Chondrocyte (in vitro differentiated cells): ENCODE measurements around the gene AP4B1. TPM values are rescaled to one million over a fixed set of nuclear protein-coding genes. Genes with fewer than 3 reads are reported as not detected.

Experiments used
- DNase-seq: peaks from one replicate; pipeline ENCODE4 v3.0.0; 2021; ENCODE audit warnings: mixed read lengths, low spot score
- H3K27ac Mint-ChIP-seq: one replicate; pipeline ENCODE4 v1.8.0; 2021; ENCODE audit warnings: mild to moderate bottlenecking, moderate library complexity, mixed read lengths; ENCODE audit not compliant: unreplicated experiment
- H3K27me3 Mint-ChIP-seq: 2 replicates; pipeline ENCODE4 v1.8.0; 2021; ENCODE audit warnings: low read depth, mixed read lengths
- H3K36me3 Mint-ChIP-seq: 2 replicates; pipeline ENCODE4 v1.8.0; 2021; ENCODE audit warnings: low read depth, mixed read lengths
- H3K4me1 Mint-ChIP-seq: 2 replicates; pipeline ENCODE4 v1.8.0; 2021; ENCODE audit warnings: low read depth, mild to moderate bottlenecking, mixed read lengths
- H3K4me3 Mint-ChIP-seq: one replicate; pipeline ENCODE4 v1.8.0; 2021; ENCODE audit warnings: mild to moderate bottlenecking, moderate library complexity, mixed read lengths; ENCODE audit not compliant: unreplicated experiment
- H3K9me3 Mint-ChIP-seq: 2 replicates; pipeline ENCODE4 v1.8.0; 2021; ENCODE audit warnings: low read depth, mixed read lengths
- CTCF ChIP-seq: fragments of 200-600 bp; sonication (generic); IDR thresholded peaks from 2 replicates; pipeline ENCODE4 v1.5.0; 2021; ENCODE audit warnings: antibody characterized with exemption, mild to moderate bottlenecking, moderate library complexity
- total RNA-seq: library from RNA; stranded (reverse); gene quantifications from 3 replicates; pipeline ENCODE4 v1.2.1, GENCODE V29; 2021

Gene AP4B1
- total RNA-seq, 1 donor from 2014 or later: 15.6 TPM

DNA sequence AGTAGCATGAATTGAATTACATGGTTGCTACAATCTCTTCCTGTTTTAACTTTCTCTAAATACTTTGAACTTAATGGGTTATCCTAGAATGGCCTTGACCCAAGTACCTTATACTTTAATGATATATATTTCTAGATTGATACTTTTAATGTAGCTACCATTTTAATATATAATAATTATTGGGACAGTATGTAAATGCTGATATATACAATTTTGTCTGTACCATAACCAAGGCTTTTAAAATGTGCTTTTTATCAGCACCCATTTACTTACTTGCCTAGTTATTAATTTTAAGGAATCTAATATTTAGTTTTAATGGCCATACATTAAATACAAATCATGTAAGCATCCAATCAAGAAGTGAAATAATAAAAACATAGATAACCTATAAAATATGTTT, 37.9 kb upstream of the AP4B1 start:
- TF ChIP-seq CTCF: no peak
- H3K36me3 Mint-ChIP-seq: peaks cover 16% of the 10 kb centered on the region
- H3K4me1 Mint-ChIP-seq: peaks cover 24% of the 10 kb centered on the region
- H3K4me3 Mint-ChIP-seq: no peak overlapping the region
- no peak overlapping the region for H3K27ac Mint-ChIP-seq
- no peak for DNase-seq
- no peaks in the 10 kb centered on the region for H3K27me3 Mint-ChIP-seq
- H3K9me3 Mint-ChIP-seq: peaks cover 6% of the 10 kb centered on the region

DNA sequence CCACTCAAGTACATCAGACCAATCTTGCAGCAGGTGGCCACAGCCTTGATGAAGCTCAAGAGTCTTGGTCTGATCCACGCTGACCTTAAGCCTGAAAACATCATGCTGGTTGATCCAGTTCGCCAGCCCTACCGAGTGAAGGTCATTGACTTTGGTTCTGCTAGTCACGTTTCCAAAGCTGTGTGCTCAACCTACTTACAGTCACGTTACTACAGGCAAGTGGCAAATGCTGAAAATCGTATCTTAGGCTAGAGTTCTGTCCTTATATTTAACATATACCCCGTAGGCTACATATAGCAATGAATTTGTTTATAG, 36.6 kb upstream of the AP4B1 start:
- Mint-ChIP-seq H3K9me3 (peaks cover 6% of the 10 kb centered on the region), H3K27ac (no peak overlapping the region), H3K27me3 (no peaks in the 10 kb centered on the region), H3K4me1 (peaks cover 19% of the 10 kb centered on the region), H3K4me3 (no peak overlapping the region), H3K36me3 (peaks cover 16% of the 10 kb centered on the region)
- TF ChIP-seq CTCF: no peak
- no peak for DNase-seq

DNA sequence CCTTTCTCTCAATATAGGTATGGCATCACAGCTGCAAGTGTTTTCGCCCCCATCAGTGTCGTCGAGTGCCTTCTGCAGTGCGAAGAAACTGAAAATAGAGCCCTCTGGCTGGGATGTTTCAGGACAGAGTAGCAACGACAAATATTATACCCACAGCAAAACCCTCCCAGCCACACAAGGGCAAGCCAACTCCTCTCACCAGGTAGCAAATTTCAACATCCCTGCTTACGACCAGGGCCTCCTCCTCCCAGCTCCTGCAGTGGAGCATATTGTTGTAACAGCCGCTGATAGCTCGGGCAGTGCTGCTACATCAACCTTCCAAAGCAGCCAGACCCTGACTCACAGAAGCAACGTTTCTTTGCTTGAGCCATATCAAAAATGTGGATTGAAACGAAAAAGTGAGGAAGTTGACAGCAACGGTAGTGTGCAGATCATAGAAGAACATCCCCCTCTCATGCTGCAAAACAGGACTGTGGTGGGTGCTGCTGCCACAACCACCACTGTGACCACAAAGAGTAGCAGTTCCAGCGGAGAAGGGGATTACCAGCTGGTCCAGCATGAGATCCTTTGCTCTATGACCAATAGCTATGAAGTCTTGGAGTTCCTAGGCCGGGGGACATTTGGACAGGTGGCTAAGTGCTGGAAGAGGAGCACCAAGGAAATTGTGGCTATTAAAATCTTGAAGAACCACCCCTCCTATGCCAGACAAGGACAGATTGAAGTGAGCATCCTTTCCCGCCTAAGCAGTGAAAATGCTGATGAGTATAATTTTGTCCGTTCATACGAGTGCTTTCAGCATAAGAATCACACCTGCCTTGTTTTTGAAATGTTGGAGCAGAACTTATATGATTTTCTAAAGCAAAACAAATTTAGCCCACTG, 36.0 kb upstream of the AP4B1 start:
- H3K9me3 Mint-ChIP-seq: peaks cover 6% of the 10 kb centered on the region
- H3K27ac Mint-ChIP-seq: no peak overlapping the region
- H3K4me3 Mint-ChIP-seq: no peak overlapping the region
- peaks cover 24% of the 10 kb centered on the region for H3K4me1 Mint-ChIP-seq
- no peaks in the 10 kb centered on the region for H3K27me3 Mint-ChIP-seq
- TF ChIP-seq CTCF: no peak
- peaks cover 16% of the 10 kb centered on the region for H3K36me3 Mint-ChIP-seq
- DNase-seq: no peak

GRCh38 chr1:113938192-113938591, 33.6 kb upstream of the AP4B1 start:
- Mint-ChIP-seq H3K27ac (no peak overlapping the region), H3K9me3 (no peaks in the 10 kb centered on the region), H3K4me1 (peaks cover 37% of the 10 kb centered on the region)

DNA sequence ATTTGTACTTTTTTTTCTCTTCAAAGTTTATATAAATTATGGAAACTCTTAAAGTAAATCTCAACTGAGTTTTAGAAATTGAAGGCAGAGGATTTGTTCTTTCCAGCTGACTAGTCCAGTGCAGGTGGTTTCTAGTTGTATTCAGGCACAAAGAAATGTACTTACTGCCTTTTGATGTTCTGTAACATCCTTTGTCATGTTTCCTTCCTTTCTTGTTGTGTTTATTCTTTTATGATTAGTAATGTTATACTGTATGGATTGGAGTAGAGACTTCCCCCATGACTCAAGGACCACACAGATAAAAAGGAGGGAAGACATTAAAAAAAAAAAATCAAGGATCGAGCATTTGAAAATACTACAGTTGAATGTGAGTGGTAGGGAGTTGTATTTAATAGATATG, 32.5 kb upstream of the AP4B1 start:
- no peaks in the 10 kb centered on the region for H3K27me3 Mint-ChIP-seq
- no peak overlapping the region for H3K27ac Mint-ChIP-seq
- H3K4me3 Mint-ChIP-seq: no peak overlapping the region
- peaks cover 45% of the 10 kb centered on the region for H3K4me1 Mint-ChIP-seq
- DNase-seq: no peak
- no peak for TF ChIP-seq CTCF
- H3K36me3 Mint-ChIP-seq: peaks cover 6% of the 10 kb centered on the region
- H3K9me3 Mint-ChIP-seq: no peaks in the 10 kb centered on the region

More at GRCh38 chr1:113938192-113938591, 33.6 kb upstream of the AP4B1 start:
- no peak overlapping the region for H3K4me3 Mint-ChIP-seq
- TF ChIP-seq CTCF: no peak
- no peaks in the 10 kb centered on the region for H3K27me3 Mint-ChIP-seq
- DNase-seq: no peak
- peaks cover 8% of the 10 kb centered on the region for H3K36me3 Mint-ChIP-seq
